ENCODE results near the gene POGLUT3. TPM values are rescaled to one million over a fixed set of nuclear protein-coding genes. Genes with fewer than 3 reads are reported as not detected.

POGLUT3 gene
- total and polyA plus RNA-seq, 2 of the 8 experiments (the other 6 are each of a cell fraction or from before 2014, with no cell fraction given) = 4.7 to 17.4 TPM

GRCh38 chr11:108536783-108537182 lies 38.6 kb upstream of the POGLUT3 start:
- Histone ChIP-seq H3K4me1 (replicated peaks in 1 of 4; ENCODE audit: control insufficient read depth in 3 of 4, insufficient read depth in 4 of 4, low read length in 3 of 4) (no peaks in the 10 kb centered on the region), H4K20me1 (replicated peaks in 1 of 2; ENCODE audit: control insufficient read depth in 1 of 2, insufficient read depth in 2 of 2, low read length in 2 of 2) (no peaks in the 10 kb centered on the region), H3K4me3 (ENCODE audit: extremely low read depth in 1 of 4, insufficient read depth in 2 of 4, low read depth in 3 of 4, low read length in 4 of 4) (no peak overlapping the region), H4K5ac (ENCODE audit: insufficient read length, low read depth, low read length) (no peak overlapping the region), H3K4me2 (ENCODE audit: insufficient read depth in 1 of 2, low read depth in 2 of 2, low read length in 2 of 2) (no peak overlapping the region), H3K23me2 (ENCODE audit: low read depth, low read length) (no peaks in the 10 kb centered on the region), H3K27ac (ENCODE audit: low read depth, low read length) (no peak overlapping the region), H3K27me3 (replicated peaks in 1 of 4; ENCODE audit: control insufficient read depth in 3 of 4, extremely low read depth in 1 of 4, insufficient read depth in 3 of 4, low read length in 3 of 4) (peaks cover 0 to 1% (median 0%) of the 10 kb centered on the region in 4 experiments; a peak in 1 of 7 replicates), H3K9me3 (ENCODE audit: insufficient read depth in 2 of 2, low read depth in 1 of 2, low read length in 1 of 2) (no peaks in the 10 kb centered on the region), H3K9ac (replicated peaks in 1 of 4; ENCODE audit: extremely low read depth in 1 of 4, low read depth in 3 of 4, low read length in 3 of 4) (no peak overlapping the region), H4K8ac (ENCODE audit: extremely low read depth, insufficient read depth, low read length) (no peak overlapping the region), H2AK5ac (ENCODE audit: low read depth, low read length) (no peak overlapping the region), H3K14ac (ENCODE audit: insufficient read length) (no peak overlapping the region), H2BK5ac (ENCODE audit: low read depth, low read length) (no peak overlapping the region), H2BK120ac (replicated peaks; ENCODE audit: low read depth, low read length) (no peak overlapping the region), H3K23ac (ENCODE audit: insufficient read length) (no peak overlapping the region), H2BK20ac (ENCODE audit: low read length) (no peak overlapping the region), H3K56ac (replicated peaks; ENCODE audit: insufficient read length, low read depth, low read length) (no peak overlapping the region), H3K4ac (replicated peaks; ENCODE audit: insufficient read length, low read depth, low read length) (no peak overlapping the region), H2AFZ (ENCODE audit: low read length) (no peak overlapping the region), H3K18ac (ENCODE audit: extremely low read depth, low read length) (no peak overlapping the region), H2BK12ac (ENCODE audit: low read depth, low read length) (no peak overlapping the region), H3K79me1 (ENCODE audit: low read depth, low read length) (no peaks in the 10 kb centered on the region), H2BK15ac (ENCODE audit: low read length) (no peak overlapping the region), H4K91ac (replicated peaks; ENCODE audit: insufficient read length, low read length) (no peak overlapping the region), H3K36me3 (ENCODE audit: control insufficient read depth in 2 of 4, insufficient read depth in 4 of 4, low read length in 3 of 4) (no peaks in the 10 kb centered on the region), H3K79me2 (ENCODE audit: control insufficient read depth in 1 of 2, insufficient read depth in 2 of 2, low read length in 2 of 2) (no peaks in the 10 kb centered on the region)
- CTCF ChIA-PET (ENCODE audit: partially characterized antibody) = no interaction called here
- POLR2A ChIA-PET (ENCODE audit: partially characterized antibody) = no interaction called here
- WGBS, 2 experiments (ENCODE audit: extremely low coverage in 1 of 2, insufficient coverage in 1 of 2, insufficient read length in 1 of 2, insufficient replicate concordance in 2 of 2, low coverage in 1 of 2, low lambda C conversion rate in 2 of 2, missing lambda C conversion rate in 1 of 2) = 78% methylated on average over 5 of the region's 5 CpGs; no CpG with 5 or more reads in 1 of the 2 experiments
- DNase-seq (ENCODE audit: low read depth in 1 of 2, low spot score in 2 of 2) (no peak), FAIRE-seq (no peak)
- TF ChIP-seq RXRA (IDR thresholded peaks at IDR 0.05; ENCODE audit: insufficient read depth, low read depth, low read length) (no peak), BRCA1 (IDR thresholded peaks at IDR 0.05; ENCODE audit: low read depth, low read length) (no peak), BCL11A (IDR thresholded peaks at IDR 0.05; ENCODE audit: low read depth in 2 of 2, low read length in 2 of 2) (no peak), MAFK (IDR thresholded peaks at IDR 0.05; ENCODE audit: low read depth, low read length) (no peak)
